Activated naive CD8-positive, alpha-beta T cell treated with anti-CD3 and anti-CD28 coated beads, Interleukin-2, amount 50 U/mL, for 24 hours (primary cell): ENCODE results near the gene ZNF577.
"Not testable (repeated sequence)": the region's sequence is repeated elsewhere in the genome, so short reads cannot be mapped to it uniquely, and the experiment has no call there.

ENCODE experiments used
- ATAC-seq: fragments of 150-1000 bp; cut with Tn5 transposase; one replicate; pipeline ENCODE4 v1.10.0; 2021
- DNase-seq: peaks from one replicate; pipeline ENCODE4 v3.0.0; 2021
- H3K27ac Mint-ChIP-seq: one replicate; pipeline ENCODE4 v1.8.0; 2021; ENCODE audit warnings: mild to moderate bottlenecking, mixed read lengths
- H3K27me3 Mint-ChIP-seq: one replicate; pipeline ENCODE4 v1.8.0; 2021; ENCODE audit warnings: mixed read lengths
- H3K36me3 Mint-ChIP-seq: one replicate; pipeline ENCODE4 v1.8.0; 2021; ENCODE audit warnings: low read depth, mixed read lengths
- H3K4me1 Mint-ChIP-seq: one replicate; pipeline ENCODE4 v1.8.0; 2021; ENCODE audit warnings: mixed read lengths
- H3K4me3 Mint-ChIP-seq: one replicate; pipeline ENCODE4 v1.8.0; 2021; ENCODE audit warnings: mild to moderate bottlenecking, moderate library complexity, mixed read lengths
- H3K9me3 Mint-ChIP-seq: one replicate; pipeline ENCODE4 v1.8.0; 2021; ENCODE audit warnings: mixed read lengths

Gene ZNF577

GRCh38 chr19:51887522-51888498, at the start of gene ZNF577:
Gene ZNF577, minus strand, starts transcription at chr19:51887951. Its CDS starts 7,569 bp downstream, at chr19:51880382.
- H3K4me1 Mint-ChIP-seq: peaks cover 6% of the 10 kb centered on the region
- no peaks in the 10 kb centered on the region for H3K27me3 Mint-ChIP-seq
- DNase-seq (peak; percentile 35), ATAC-seq (peak; percentile 28)
- peak within 1 kb of the TSS; percentile 77 for H3K4me3 Mint-ChIP-seq
- H3K9me3 Mint-ChIP-seq: peaks cover 71% of the 10 kb centered on the region
- H3K27ac Mint-ChIP-seq: peak within 1 kb of the TSS; percentile 69
- peaks cover 92% of the 10 kb centered on the region for H3K36me3 Mint-ChIP-seq

- Mint-ChIP-seq H3K4me3 (no peak overlapping the region), H3K36me3 (peaks cover 94% of the 10 kb centered on the region), H3K4me1 (peaks cover 18% of the 10 kb centered on the region), H3K27me3 (no peaks in the 10 kb centered on the region), H3K27ac (no peak overlapping the region), H3K9me3 (peaks cover 60% of the 10 kb centered on the region)
- no peak for DNase-seq
- no peak for ATAC-seq
These were observed 44.2 kb upstream of the ZNF577 start for GRCh38 chr19:51931921-51932320.

GRCh38 chr19:51927859-51928258, 40.1 kb upstream of the ZNF577 start:
- H3K36me3 Mint-ChIP-seq: peaks cover 82% of the 10 kb centered on the region
- no peak for ATAC-seq
- peak overlapping the region; percentile 95 for H3K27ac Mint-ChIP-seq
- peaks cover 27% of the 10 kb centered on the region for H3K4me1 Mint-ChIP-seq
- H3K27me3 Mint-ChIP-seq: no peaks in the 10 kb centered on the region
- H3K9me3 Mint-ChIP-seq: peaks cover 73% of the 10 kb centered on the region
- H3K4me3 Mint-ChIP-seq: peak overlapping the region; percentile 99
- DNase-seq: no peak

GRCh38 chr19:51926784-51927741, 39.3 kb upstream of the ZNF577 start, which contains the start of gene ZNF613:
Gene ZNF613, plus strand, starts transcription at chr19:51927472. Its CDS starts 8,749 bp downstream, at chr19:51936221.
- peak within 1 kb of the TSS; percentile 95 for H3K27ac Mint-ChIP-seq
- no peaks in the 10 kb centered on the region for H3K27me3 Mint-ChIP-seq
- H3K4me3 Mint-ChIP-seq: peak within 1 kb of the TSS; percentile 99
- ATAC-seq (peak; percentile 92), DNase-seq (peak; percentile 80)
- H3K4me1 Mint-ChIP-seq: peaks cover 27% of the 10 kb centered on the region
- peaks cover 78% of the 10 kb centered on the region for H3K9me3 Mint-ChIP-seq
- peaks cover 79% of the 10 kb centered on the region for H3K36me3 Mint-ChIP-seq

- peak; percentile 5 for ATAC-seq
These were observed 38.7 kb upstream of the ZNF577 start for GRCh38 chr19:51926426-51926783.

GRCh38 chr19:51921949-51922348, 34.2 kb upstream of the ZNF577 start:
- peaks cover 81% of the 10 kb centered on the region for H3K9me3 Mint-ChIP-seq
- DNase-seq (peak; percentile 10), ATAC-seq (no peak)
- H3K4me3 Mint-ChIP-seq: no peak overlapping the region
- no peaks in the 10 kb centered on the region for H3K27me3 Mint-ChIP-seq
- H3K27ac Mint-ChIP-seq: no peak overlapping the region
- peaks cover 10% of the 10 kb centered on the region for H3K4me1 Mint-ChIP-seq
- peaks cover 56% of the 10 kb centered on the region for H3K36me3 Mint-ChIP-seq

More at GRCh38 chr19:51926426-51926783, 38.7 kb upstream of the ZNF577 start:
- Mint-ChIP-seq H3K9me3 (peaks cover 80% of the 10 kb centered on the region), H3K4me1 (peaks cover 27% of the 10 kb centered on the region), H3K4me3 (peak overlapping the region; percentile 99), H3K27ac (peak overlapping the region; percentile 95), H3K27me3 (no peaks in the 10 kb centered on the region), H3K36me3 (peaks cover 79% of the 10 kb centered on the region)
- no peak for DNase-seq

DNA sequence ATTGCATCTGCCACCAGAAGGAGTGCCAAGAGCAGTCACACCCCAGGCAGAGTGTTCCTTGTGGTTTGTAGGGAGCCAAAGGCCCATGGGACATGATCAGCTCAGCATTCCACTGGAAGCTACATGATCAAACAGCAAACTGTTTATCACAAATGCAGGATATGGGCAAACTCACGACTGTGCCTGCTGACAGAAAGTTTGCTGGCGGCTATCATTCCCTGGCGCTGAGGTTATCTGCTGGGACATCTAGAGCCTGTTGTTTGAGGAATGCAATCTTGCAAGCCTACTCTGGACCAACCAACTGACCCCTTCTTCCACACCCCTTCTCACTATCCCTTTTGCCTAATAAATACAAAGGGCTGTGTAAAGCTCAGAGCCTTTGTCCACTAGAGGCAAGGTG, 31.9 kb upstream of the ZNF577 start:
- Mint-ChIP-seq H3K9me3 (peaks cover 77% of the 10 kb centered on the region), H3K4me1 (no peaks in the 10 kb centered on the region), H3K36me3 (peaks cover 55% of the 10 kb centered on the region)

GRCh38 chr19:51916167-51916566, 28.4 kb upstream of the ZNF577 start:
- no peak for ATAC-seq
- Mint-ChIP-seq H3K36me3 (peaks cover 41% of the 10 kb centered on the region), H3K27me3 (no peaks in the 10 kb centered on the region), H3K27ac (no peak overlapping the region), H3K9me3 (peaks cover 72% of the 10 kb centered on the region), H3K4me1 (no peaks in the 10 kb centered on the region), H3K4me3 (no peak overlapping the region)
- DNase-seq: no peak

More for the DNA sequence above, 31.9 kb upstream of the ZNF577 start:
- Mint-ChIP-seq H3K4me3 (no peak overlapping the region), H3K27ac (no peak overlapping the region), H3K27me3 (no peaks in the 10 kb centered on the region)
- ATAC-seq (no peak), DNase-seq (no peak)

DNA sequence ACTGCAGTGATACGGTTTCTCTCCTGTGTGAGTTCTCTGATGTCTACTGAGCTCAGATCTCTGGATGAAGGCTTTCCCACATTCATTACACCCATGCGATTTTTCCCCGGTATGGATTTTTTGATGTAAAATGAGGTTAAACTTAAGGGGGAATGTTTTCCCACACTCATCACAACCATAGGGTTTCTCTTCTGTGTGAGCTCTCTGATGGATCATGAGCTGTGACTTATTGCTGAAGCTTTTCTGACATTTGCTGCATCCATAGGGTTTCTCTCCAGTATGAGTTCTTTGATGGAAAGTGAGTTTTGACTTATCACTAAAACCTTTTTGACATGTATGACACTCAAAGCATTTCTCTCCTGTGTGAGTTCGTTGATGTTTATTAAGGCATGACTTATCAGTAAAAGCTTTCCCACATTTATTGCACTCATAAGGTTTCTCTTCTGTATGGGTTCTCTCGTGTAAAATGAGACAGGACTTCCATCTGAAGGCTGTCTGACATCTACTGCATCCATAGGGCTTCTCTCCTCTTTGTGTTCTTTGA, 27.6 kb upstream of the ZNF577 start:
- Mint-ChIP-seq H3K4me1 (no peaks in the 10 kb centered on the region), H3K36me3 (peaks cover 40% of the 10 kb centered on the region), H3K27me3 (peaks cover 2% of the 10 kb centered on the region), H3K9me3 (peaks cover 67% of the 10 kb centered on the region), H3K27ac (no peak overlapping the region), H3K4me3 (no peak overlapping the region)
- ATAC-seq (no peak), DNase-seq (no peak)

- Mint-ChIP-seq H3K9me3 (peaks cover 65% of the 10 kb centered on the region), H3K27me3 (peaks cover 23% of the 10 kb centered on the region), H3K4me1 (peaks cover 20% of the 10 kb centered on the region), H3K36me3 (peaks cover 67% of the 10 kb centered on the region)
- H3K4me3 Mint-ChIP-seq, ATAC-seq, H3K27ac Mint-ChIP-seq, DNase-seq: not testable (repeated sequence)
These were observed 20.2 kb upstream of the ZNF577 start for GRCh38 chr19:51907981-51908380.

DNA sequence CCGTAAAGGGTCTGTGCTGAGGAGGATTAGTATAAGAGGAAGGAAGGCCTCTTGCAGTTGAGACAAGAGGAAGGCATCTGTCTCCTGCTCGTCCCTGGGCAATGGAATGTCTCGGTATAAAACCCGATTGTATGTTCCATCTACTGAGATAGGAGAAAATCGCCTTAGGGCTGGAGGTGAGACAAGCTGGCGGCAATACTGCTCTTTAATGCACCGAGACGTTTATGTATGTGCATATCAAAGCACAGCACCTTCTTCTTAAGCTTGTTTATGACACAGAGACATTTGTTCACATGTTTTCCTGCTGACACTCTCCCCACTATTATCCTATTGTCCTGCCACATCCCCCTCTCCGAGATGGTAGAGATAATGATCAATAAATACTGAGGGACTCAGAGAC, 18.4 kb upstream of the ZNF577 start:
- not testable (repeated sequence) for DNase-seq, H3K4me3 Mint-ChIP-seq, H3K27ac Mint-ChIP-seq, ATAC-seq
- H3K27me3 Mint-ChIP-seq: peaks cover 23% of the 10 kb centered on the region
- peaks cover 79% of the 10 kb centered on the region for H3K36me3 Mint-ChIP-seq
- H3K4me1 Mint-ChIP-seq: peaks cover 25% of the 10 kb centered on the region
- H3K9me3 Mint-ChIP-seq: peaks cover 60% of the 10 kb centered on the region

GRCh38 chr19:51905639-51906038, 17.9 kb upstream of the ZNF577 start:
- not testable (repeated sequence) for ATAC-seq, DNase-seq, H3K27ac Mint-ChIP-seq, H3K4me3 Mint-ChIP-seq
- H3K9me3 Mint-ChIP-seq: peaks cover 62% of the 10 kb centered on the region
- peaks cover 25% of the 10 kb centered on the region for H3K4me1 Mint-ChIP-seq
- peaks cover 23% of the 10 kb centered on the region for H3K27me3 Mint-ChIP-seq
- peaks cover 82% of the 10 kb centered on the region for H3K36me3 Mint-ChIP-seq

GRCh38 chr19:51905206-51905605, 17.5 kb upstream of the ZNF577 start:
- ATAC-seq (no peak), DNase-seq (no peak)
- peak overlapping the region; percentile 98 for H3K4me3 Mint-ChIP-seq
- peak overlapping the region; percentile 97 for H3K27ac Mint-ChIP-seq
- H3K4me1 Mint-ChIP-seq: peaks cover 25% of the 10 kb centered on the region
- H3K27me3 Mint-ChIP-seq: peaks cover 22% of the 10 kb centered on the region
- peaks cover 85% of the 10 kb centered on the region for H3K36me3 Mint-ChIP-seq
- peaks cover 66% of the 10 kb centered on the region for H3K9me3 Mint-ChIP-seq
